ENCODE results near the gene DCAF10. TPM values are rescaled to one million over a fixed set of nuclear protein-coding genes. Genes with fewer than 3 reads are reported as not detected.
"Not testable (repeated sequence)": the region's sequence is repeated elsewhere in the genome, so short reads cannot be mapped to it uniquely, and the experiment has no call there.

Gene DCAF10
- total and polyA plus RNA-seq, 10 donors, result 3.7 to 34.2 (median 23.5) TPM

DNA sequence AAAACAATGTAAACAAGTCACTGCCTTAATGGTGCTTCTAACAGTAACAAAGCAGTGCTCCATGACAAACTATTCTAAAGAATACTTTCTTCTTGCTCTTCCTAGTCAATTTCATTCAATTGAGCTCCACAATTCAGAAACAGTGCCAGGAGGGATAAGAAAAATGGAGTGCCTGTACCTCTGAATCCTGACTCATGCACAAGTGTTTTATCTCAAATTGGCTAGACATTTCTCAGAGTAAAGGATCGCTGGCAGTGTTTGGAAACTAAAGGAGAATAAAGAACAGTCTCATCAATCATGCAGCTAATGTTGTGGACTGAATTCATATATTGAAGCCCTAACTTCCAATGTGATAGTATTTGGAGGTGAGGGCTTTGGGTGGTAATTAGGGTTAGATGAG, 75.8 kb downstream of the DCAF10 start:
- Histone ChIP-seq H3K36me3 (peaks cover 0 to 50% (median 7%) of the 10 kb centered on the region in 6 donors), H3K9me3 (peaks cover 0 to 7% (median 0%) of the 10 kb centered on the region in 8 donors)

DNA sequence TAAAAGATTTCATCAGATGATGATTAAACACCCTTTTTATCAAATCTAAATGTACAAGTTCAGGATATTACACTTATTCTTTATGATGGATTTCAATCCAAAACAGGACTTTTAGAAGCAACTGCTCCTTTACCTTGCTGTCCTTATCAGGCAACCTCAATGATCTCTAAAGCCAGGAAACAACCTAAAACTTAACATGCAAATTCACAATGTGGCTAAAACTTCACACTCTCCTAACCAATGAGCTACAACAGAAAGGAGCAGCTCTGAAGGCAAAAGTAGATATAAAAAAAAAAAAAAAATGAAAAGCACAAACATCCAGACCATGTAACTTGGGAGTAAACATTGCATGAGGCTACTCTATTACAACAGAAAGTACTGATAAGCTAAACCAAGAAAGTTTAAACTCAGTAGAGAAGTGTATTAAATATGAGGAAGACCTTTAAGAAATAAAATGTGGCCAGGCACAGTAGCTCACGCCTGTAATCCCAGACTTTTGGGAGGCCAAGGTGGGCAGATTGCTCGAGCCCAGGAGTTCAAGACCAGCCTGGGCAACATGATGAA, 80.4 kb downstream of the DCAF10 start:
- Histone ChIP-seq H3K9me3 (peaks cover 0 to 7% (median 0%) of the 10 kb centered on the region in 8 donors), H3K36me3 (peaks cover 0 to 72% (median 10%) of the 10 kb centered on the region in 6 donors), H3K4me1 (no peaks in the 10 kb centered on the region), H3K4me3 (no peak overlapping the region), H3K27ac (no peak overlapping the region), H3K27me3 (replicated peaks in 1 of 7) (no peaks in the 10 kb centered on the region)
- intact Hi-C loops (cut with DNase I; ENCODE audit: low total_unique reads), result no loop called here
- WGBS, 5 donors, result 92 to 100% (median 95%) methylated on average over 2 of the region's 2 CpGs
- TF ChIP-seq POLR2A (IDR thresholded peaks at IDR 0.05) (no peak), POLR2AphosphoS5 (IDR thresholded peaks at IDR 0.05) (no peak)
- TF ChIP-seq, protein P1, sequence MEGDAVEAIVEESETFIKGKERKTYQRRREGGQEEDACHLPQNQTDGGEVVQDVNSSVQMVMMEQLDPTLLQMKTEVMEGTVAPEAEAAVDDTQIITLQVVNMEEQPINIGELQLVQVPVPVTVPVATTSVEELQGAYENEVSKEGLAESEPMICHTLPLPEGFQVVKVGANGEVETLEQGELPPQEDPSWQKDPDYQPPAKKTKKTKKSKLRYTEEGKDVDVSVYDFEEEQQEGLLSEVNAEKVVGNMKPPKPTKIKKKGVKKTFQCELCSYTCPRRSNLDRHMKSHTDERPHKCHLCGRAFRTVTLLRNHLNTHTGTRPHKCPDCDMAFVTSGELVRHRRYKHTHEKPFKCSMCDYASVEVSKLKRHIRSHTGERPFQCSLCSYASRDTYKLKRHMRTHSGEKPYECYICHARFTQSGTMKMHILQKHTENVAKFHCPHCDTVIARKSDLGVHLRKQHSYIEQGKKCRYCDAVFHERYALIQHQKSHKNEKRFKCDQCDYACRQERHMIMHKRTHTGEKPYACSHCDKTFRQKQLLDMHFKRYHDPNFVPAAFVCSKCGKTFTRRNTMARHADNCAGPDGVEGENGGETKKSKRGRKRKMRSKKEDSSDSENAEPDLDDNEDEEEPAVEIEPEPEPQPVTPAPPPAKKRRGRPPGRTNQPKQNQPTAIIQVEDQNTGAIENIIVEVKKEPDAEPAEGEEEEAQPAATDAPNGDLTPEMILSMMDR (IDR thresholded peaks at IDR 0.05 in 8 of 11, conservative IDR thresholded peaks at IDR 0.05 in 3 of 11), result no peak
- no peak for DNase-seq

More for the DNA sequence above, 75.8 kb downstream of the DCAF10 start:
- Histone ChIP-seq H3K4me1 (no peaks in the 10 kb centered on the region), H3K27me3 (replicated peaks in 1 of 7) (no peaks in the 10 kb centered on the region), H3K27ac (no peak overlapping the region), H3K4me3 (no peak overlapping the region)
- 91 to 100% (median 95%) methylated on average over 1 of the region's 1 CpG for WGBS, 5 donors
- DNase-seq, result no peak
- intact Hi-C loops (cut with DNase I; ENCODE audit: low total_unique reads), result no loop called here
- TF ChIP-seq, protein P1 (IDR thresholded peaks at IDR 0.05 in 8 of 11, conservative IDR thresholded peaks at IDR 0.05 in 3 of 11), result no peak
- TF ChIP-seq POLR2A (IDR thresholded peaks at IDR 0.05) (no peak), POLR2AphosphoS5 (IDR thresholded peaks at IDR 0.05) (no peak)

DNA sequence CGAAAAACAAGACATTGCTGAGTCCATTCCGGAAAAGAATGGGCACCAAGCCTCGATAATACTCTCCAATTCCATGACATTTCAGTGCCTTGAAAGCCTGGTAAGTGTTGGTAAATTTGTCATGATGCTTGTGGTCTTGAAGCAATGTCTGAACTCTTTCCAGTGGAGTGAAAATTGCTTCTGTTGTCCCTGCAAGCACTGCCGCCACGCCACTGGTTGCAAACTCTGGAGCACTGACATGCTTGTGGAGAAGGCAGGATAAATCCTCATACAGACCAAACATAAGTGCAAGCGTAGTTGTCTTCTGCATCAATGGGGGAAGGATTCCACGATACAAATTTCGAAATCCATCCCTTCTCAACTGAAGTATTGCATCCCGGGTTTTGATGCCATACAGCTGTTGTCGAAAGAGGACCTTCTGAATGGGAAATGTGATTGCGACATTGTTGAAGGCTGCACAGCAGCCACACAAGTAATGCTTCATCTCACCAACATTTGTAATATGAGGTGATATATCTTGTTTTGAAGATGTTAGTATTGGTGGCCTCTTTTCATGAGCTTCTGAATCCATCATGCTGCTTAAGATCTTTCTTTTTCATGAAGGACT, 87.5 kb downstream of the DCAF10 start:
- DNase-seq; H3K4me3 ChIP-seq; intact Hi-C loops (cut with DNase I; ENCODE audit: low total_unique reads); H3K9me3 ChIP-seq; H3K27me3 ChIP-seq (replicated peaks in 1 of 7): not testable (repeated sequence)
- WGBS, 5 donors, result 58 to 81% (median 70%) methylated on average over 10 to 11 of the region's 11 CpGs
- peak in 1 of 3 donors; percentile 61 for TF ChIP-seq POLR2AphosphoS5 (IDR thresholded peaks at IDR 0.05)
- peaks cover 0 to 70% (median 23%) of the 10 kb centered on the region in 6 donors for H3K36me3 ChIP-seq
- peaks cover 0 to 22% (median 2%) of the 10 kb centered on the region in 6 donors for H3K4me1 ChIP-seq
- peak overlapping the region in 3 of 8 donors; percentile 4 to 43 (median 18) for H3K27ac ChIP-seq

DNA sequence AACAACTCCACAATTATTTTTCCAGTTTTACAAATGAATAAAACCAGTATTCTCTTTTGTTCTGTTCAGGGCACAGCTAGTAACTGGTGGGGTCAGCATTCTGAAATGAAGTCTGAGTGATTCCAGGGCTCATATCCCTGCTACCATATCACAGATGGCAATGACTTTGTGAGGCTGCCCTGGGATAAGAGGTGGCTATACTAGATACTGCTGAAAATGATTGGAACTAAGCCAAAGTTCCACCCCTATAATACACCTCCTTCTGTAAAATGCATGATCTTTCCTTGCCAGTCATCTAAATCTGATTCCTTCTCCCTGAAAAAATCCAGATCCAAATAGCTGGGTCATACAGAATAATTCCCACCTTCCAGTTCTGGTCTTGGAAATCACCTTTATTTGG, 88.9 kb downstream of the DCAF10 start:
- TF ChIP-seq POLR2AphosphoS5 (IDR thresholded peaks at IDR 0.05) (no peak), POLR2A (IDR thresholded peaks at IDR 0.05) (no peak)
- TF ChIP-seq, protein P1 (IDR thresholded peaks at IDR 0.05 in 8 of 11, conservative IDR thresholded peaks at IDR 0.05 in 3 of 11), result no peak
- DNase-seq, result no peak
- Histone ChIP-seq H3K36me3 (peaks cover 0 to 85% (median 37%) of the 10 kb centered on the region in 6 donors), H3K27ac (no peak overlapping the region), H3K27me3 (replicated peaks in 1 of 7) (no peaks in the 10 kb centered on the region), H3K4me1 (peaks cover 0 to 22% (median 2%) of the 10 kb centered on the region in 6 donors), H3K9me3 (no peaks in the 10 kb centered on the region), H3K4me3 (no peak overlapping the region)
- intact Hi-C loops (cut with DNase I; ENCODE audit: low total_unique reads), result no loop called here

DNA sequence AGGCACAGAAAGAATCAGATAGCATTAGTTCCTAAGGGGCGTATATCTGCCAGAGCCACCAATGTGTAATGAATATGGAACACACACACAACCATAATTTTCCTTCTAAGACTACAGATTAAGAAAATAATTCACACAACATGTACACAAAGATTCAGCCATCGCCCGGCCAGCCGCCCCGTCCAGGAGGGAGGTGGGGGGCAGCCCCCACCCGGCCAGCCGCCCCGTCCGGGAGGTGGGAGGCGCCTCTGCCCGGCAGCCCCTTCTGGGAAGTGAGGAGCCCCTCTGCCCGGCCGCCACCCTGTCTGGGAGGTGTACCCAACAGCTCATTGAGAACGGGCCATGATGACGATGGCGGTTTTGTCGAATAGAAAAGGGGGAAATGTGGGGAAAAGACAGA, 90.4 kb downstream of the DCAF10 start:
- intact Hi-C loops (cut with DNase I; ENCODE audit: low total_unique reads); DNase-seq; H3K9me3 ChIP-seq; H3K27ac ChIP-seq; H3K27me3 ChIP-seq (replicated peaks in 1 of 7); H3K4me3 ChIP-seq: not testable (repeated sequence)
- Histone ChIP-seq H3K36me3 (peaks cover 0 to 91% (median 47%) of the 10 kb centered on the region in 6 donors), H3K4me1 (peaks cover 0 to 22% (median 2%) of the 10 kb centered on the region in 6 donors)
- WGBS, 5 donors, result 95 to 100% (median 98%) methylated on average over 13 to 15 of the region's 17 CpGs
